ENCODE data around the gene GSK3A.

GSK3A gene

DNA sequence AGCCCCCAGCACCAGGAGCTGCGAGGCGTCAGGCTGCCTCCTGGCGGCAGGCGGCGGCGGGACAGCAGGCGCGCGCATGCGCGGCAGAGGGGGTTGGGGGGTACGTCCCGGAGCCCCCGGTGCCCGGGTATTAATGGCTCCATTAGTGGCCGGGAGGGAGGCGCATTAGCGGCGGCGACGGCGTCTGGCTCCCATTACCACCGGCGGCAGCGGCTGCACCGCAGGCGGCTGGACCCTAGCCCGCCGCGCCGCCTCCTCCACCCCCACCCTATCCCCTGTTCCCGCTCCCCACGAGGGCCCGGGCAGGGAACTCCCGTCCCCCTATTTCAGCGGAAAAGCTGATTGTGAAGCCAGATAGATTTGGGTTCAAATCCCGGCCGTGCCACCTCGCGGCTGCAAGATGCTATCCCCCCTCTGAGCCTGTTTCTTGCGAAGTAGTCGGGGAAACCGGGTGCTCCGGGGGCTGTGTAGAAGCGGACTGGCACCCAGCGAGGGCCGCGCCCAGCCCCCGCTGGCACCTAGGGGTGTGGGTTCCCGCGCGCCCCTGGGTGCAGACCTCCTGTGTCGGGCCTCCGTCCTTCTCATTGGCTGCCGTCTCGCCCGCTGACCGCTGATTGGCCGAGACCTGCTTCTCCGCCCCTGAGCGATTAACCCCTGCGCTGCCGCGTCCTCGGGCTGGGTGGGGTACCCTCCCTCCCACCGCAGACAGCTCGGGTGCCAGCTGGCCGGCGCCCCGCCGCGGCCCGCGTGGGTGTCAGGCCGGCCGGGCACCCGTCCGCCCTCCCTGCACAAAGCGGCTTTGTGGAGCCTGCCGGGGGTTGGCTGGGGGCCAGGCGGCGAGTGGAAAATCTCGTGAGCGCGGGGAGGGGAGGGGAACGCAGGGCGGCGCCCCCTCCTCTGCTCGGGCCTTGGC, 37.8 kb upstream of the GSK3A start:
- H3K27ac ChIP-seq (ENCODE audit: low read depth, low read length) = peak overlapping the region; percentile 68; the same call in 1 of the 2 replicates
- H3K36me3 ChIP-seq (ENCODE audit: insufficient read depth, low read length) = no peaks in the 10 kb centered on the region
- H3K27me3 ChIP-seq (ENCODE audit: insufficient read depth, low read length) = no peaks in the 10 kb centered on the region
- peak overlapping the region; percentile 77 for H3K4me3 ChIP-seq (ENCODE audit: low read length)
- under 1% methylated on average over 85 of the region's 89 CpGs for WGBS
- H3K9me3 ChIP-seq (ENCODE audit: insufficient read depth, low read depth, low read length) = no peaks in the 10 kb centered on the region
- no peak overlapping the region for H3K9ac ChIP-seq (ENCODE audit: low read depth, low read length)
- H3K4me1 ChIP-seq (ENCODE audit: insufficient read depth, low read length) = peaks cover 28% of the 10 kb centered on the region

DNA sequence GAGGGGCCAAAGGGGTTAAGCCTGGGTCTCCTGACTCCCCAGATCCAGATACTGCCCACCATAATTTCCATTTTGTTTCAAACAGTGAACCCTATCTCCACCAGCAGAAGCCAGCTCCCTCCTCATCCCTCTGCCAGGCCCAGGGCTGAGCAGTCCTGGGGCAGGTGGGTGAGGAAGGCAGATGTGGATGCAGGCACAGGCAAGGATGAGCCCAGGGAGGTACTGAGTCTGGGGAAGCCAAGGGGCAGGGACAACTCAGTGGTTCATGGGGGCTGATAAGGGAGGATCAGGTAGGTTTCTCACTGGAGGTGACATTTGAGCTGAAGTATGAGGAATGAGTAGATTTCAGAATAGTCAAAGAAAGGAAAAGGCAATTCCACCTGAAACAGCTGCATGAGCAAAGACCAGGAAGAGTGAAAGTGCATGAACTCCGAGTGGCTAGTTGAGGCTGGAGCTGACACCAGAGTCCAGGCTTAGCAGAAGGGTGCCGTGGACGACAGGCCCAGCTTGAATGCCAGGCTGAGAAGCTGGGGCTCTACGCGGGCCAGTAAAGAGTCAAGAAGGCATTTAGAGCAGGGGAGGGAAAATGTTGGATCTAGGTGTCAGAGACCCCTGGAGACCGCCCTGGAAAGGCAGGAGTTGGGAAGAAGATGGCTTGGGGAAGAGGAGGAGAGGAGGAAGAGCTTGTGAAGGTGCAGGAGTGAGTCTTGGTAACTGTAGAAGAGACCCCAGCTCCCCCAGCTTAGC, 36.9 kb upstream of the GSK3A start:
- no peak overlapping the region for H3K9ac ChIP-seq (ENCODE audit: low read depth, low read length)
- no peaks in the 10 kb centered on the region for H3K27me3 ChIP-seq (ENCODE audit: insufficient read depth, low read length)
- H3K27ac ChIP-seq (ENCODE audit: low read depth, low read length) = peak overlapping the region; percentile 47; the same call in 1 of the 2 replicates
- peaks cover 26% of the 10 kb centered on the region for H3K4me1 ChIP-seq (ENCODE audit: insufficient read depth, low read length)
- H3K9me3 ChIP-seq (ENCODE audit: insufficient read depth, low read depth, low read length) = no peaks in the 10 kb centered on the region
- peak overlapping the region; percentile 77 for H3K4me3 ChIP-seq (ENCODE audit: low read length)
- peaks cover 7% of the 10 kb centered on the region for H3K36me3 ChIP-seq (ENCODE audit: insufficient read depth, low read length)
- 38% methylated on average over 6 of the region's 6 CpGs for WGBS

DNA sequence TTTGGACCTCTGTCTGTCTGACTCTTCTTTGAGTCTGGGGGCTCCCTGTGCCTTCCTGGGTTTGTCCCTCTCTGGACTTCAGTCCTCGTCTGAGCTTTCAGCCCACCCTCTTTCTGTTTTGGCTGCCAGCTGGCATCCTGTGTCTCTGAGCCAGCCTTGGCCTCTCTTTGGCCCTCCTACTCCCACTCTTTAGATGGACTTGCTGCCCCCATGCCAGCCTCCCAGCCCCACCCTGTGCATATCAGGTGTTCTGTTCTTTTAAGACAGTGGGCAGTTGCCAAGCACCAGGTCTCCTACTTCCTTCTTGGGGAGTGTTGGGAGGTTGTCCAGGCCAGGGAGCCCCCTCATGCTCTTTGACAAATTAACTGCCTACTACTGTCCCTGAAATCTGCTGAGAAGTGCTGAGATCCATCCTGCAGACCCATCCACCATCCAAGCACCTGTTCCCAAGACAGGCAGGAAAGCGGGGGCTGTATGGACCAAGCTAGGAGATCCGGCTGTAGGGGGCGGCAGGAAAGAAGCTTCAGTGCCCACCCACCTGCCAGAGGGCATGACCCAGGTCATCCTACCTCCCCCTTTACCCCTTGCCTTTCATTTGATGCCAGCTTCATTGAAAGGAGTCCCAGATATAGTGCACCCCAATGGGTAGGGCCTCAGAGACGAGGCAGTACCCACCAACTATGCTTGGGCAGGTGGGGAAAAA, 36.2 kb upstream of the GSK3A start:
- no peak overlapping the region for H3K4me3 ChIP-seq (ENCODE audit: low read length)
- 94% methylated on average over 5 of the region's 5 CpGs for WGBS
- H3K9me3 ChIP-seq (ENCODE audit: insufficient read depth, low read depth, low read length) = no peaks in the 10 kb centered on the region
- H3K4me1 ChIP-seq (ENCODE audit: insufficient read depth, low read length) = peaks cover 26% of the 10 kb centered on the region
- H3K27me3 ChIP-seq (ENCODE audit: insufficient read depth, low read length) = no peaks in the 10 kb centered on the region
- H3K27ac ChIP-seq (ENCODE audit: low read depth, low read length) = no peak overlapping the region
- no peak overlapping the region for H3K9ac ChIP-seq (ENCODE audit: low read depth, low read length)
- peaks cover 10% of the 10 kb centered on the region for H3K36me3 ChIP-seq (ENCODE audit: insufficient read depth, low read length)

DNA sequence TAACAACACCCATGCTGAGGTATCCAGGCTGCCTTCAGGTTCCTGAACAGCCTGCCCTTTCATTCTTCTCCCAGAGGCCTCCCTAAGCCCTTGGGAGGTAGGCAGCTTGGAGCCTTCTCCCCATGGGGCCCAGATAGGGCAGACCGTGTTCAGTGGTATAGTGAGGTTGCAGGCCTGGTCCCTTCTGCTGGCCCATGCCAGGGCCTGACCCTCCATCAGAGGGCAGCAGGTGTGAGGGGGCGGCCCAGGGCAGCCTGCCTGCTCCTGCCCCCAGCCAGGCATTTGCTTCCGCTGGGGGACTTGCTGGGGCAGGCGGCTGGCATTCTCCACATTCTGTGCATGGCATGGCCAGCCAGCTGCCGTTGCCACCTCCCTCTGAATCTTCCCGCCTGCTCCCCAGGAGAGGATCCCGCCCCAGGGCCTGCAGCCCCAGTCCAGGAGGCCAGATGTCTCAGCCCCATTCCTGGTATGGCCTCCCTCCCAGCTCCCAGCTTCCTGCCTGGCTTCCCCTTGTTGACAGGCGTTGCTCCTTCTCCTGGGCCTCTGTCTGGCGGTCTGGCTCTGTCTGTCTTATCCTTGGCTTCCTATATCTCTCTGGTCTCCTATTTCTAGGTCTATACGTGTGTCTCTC, 35.5 kb upstream of the GSK3A start:
- no peaks in the 10 kb centered on the region for H3K9me3 ChIP-seq (ENCODE audit: insufficient read depth, low read depth, low read length)
- H3K4me3 ChIP-seq (ENCODE audit: low read length) = no peak overlapping the region
- H3K27ac ChIP-seq (ENCODE audit: low read depth, low read length) = no peak overlapping the region
- peaks cover 21% of the 10 kb centered on the region for H3K4me1 ChIP-seq (ENCODE audit: insufficient read depth, low read length)
- H3K27me3 ChIP-seq (ENCODE audit: insufficient read depth, low read length) = no peaks in the 10 kb centered on the region
- peaks cover 15% of the 10 kb centered on the region for H3K36me3 ChIP-seq (ENCODE audit: insufficient read depth, low read length)
- WGBS = 84% methylated on average over 10 of the region's 10 CpGs
- no peak overlapping the region for H3K9ac ChIP-seq (ENCODE audit: low read depth, low read length)

DNA sequence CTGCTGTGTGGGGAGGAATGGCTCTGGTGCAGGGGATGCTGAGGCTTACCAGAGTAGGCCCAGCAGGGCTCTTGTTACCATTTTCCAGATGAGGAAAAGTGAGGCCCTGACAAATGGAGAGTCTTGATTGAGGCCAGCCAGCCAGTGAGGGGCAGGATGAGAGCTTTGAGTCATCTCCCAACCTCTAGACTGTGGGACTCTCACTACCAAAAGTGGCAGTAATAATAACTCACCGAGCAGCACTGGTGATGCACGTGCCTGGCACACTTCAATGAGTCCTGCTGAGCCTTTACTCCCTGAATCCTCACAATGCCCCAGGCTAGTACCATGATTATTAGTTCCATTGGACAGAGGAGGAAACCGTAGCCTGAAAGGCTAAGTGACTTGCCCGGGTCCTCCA, 34.4 kb upstream of the GSK3A start:
- Histone ChIP-seq H3K27ac (ENCODE audit: low read depth, low read length) (no peak overlapping the region), H3K27me3 (ENCODE audit: insufficient read depth, low read length) (no peaks in the 10 kb centered on the region), H3K9me3 (ENCODE audit: insufficient read depth, low read depth, low read length) (no peaks in the 10 kb centered on the region), H3K36me3 (ENCODE audit: insufficient read depth, low read length) (peaks cover 15% of the 10 kb centered on the region), H3K4me3 (ENCODE audit: low read length) (no peak overlapping the region), H3K9ac (ENCODE audit: low read depth, low read length) (no peak overlapping the region), H3K4me1 (ENCODE audit: insufficient read depth, low read length) (peaks cover 12% of the 10 kb centered on the region)
- 87% methylated on average over 4 of the region's 4 CpGs for WGBS

DNA sequence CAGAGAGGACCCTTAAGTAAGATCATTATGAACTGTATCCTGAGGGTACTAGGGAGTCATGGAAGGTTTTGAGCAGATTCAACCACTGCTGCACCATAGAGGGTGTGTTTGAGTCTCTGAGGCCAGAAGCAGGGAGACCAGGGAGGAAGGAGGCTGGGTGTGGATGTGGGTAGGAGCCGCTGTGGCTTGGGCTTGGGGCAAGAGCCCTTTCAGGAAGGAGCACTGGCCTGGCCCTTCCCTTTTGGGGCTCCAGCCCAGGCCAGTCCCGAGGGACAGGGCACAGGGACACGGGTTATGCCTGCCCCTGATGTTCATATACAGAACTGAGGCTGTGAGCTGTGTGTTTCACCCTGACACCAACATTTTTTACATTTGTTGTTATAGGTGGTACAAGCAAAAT, 33.9 kb upstream of the GSK3A start:
- H3K4me3 ChIP-seq (ENCODE audit: low read length) = no peak overlapping the region
- no peaks in the 10 kb centered on the region for H3K27me3 ChIP-seq (ENCODE audit: insufficient read depth, low read length)
- 90% methylated on average over 3 of the region's 3 CpGs for WGBS
- no peaks in the 10 kb centered on the region for H3K9me3 ChIP-seq (ENCODE audit: insufficient read depth, low read depth, low read length)
- H3K4me1 ChIP-seq (ENCODE audit: insufficient read depth, low read length) = peaks cover 7% of the 10 kb centered on the region; the same call in 1 of the 2 replicates
- no peak overlapping the region for H3K9ac ChIP-seq (ENCODE audit: low read depth, low read length)
- no peak overlapping the region for H3K27ac ChIP-seq (ENCODE audit: low read depth, low read length)
- H3K36me3 ChIP-seq (ENCODE audit: insufficient read depth, low read length) = peaks cover 15% of the 10 kb centered on the region

DNA sequence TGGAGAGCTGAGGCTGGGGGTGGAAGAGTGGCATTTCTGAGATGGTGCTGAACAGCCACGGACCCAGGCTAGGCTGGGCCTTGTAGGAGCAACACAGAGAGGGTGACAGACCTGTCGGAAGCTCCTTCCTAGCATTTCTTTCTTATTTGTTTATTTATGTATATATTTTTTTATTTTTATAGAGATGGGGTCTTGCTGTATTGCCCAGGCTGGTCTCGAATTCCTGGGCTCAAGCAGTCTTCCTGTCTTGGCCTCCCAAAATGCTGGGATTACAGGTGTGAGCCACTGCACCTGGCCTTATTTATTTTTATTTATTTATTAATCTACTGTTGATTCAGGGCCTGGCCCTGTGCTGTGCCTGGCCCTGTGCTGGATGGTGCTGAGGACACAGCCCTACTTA, 33.1 kb upstream of the GSK3A start:
- Histone ChIP-seq H3K27ac (ENCODE audit: low read depth, low read length) (no peak overlapping the region), H3K9me3 (ENCODE audit: insufficient read depth, low read depth, low read length) (no peaks in the 10 kb centered on the region), H3K36me3 (ENCODE audit: insufficient read depth, low read length) (peaks cover 15% of the 10 kb centered on the region), H3K27me3 (ENCODE audit: insufficient read depth, low read length) (no peaks in the 10 kb centered on the region), H3K9ac (ENCODE audit: low read depth, low read length) (no peak overlapping the region), H3K4me1 (ENCODE audit: insufficient read depth, low read length) (peaks cover 8% of the 10 kb centered on the region; the same call in 1 of the 2 replicates), H3K4me3 (ENCODE audit: low read length) (no peak overlapping the region)
- WGBS = 65% methylated on average over 2 of the region's 3 CpGs

DNA sequence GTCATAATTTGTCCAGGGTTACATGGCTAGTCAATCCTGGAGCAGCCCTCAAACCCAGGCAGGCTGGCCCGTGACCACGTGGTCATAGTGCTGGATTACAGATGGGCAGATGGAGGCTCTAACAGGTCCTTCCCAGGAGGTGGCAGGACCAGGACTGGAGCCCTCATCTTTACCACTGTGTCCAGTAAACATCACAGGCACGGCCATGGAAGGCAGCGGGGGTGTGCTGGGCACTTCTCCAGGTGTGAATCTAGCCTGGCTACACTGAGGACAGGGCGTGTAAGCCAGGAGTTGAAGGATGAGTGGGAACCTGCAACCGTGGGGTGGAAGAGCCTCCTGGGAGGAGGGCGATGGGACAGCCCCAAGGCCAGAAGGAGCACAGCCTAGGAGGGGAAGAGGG, 32.7 kb upstream of the GSK3A start:
- H3K4me3 ChIP-seq (ENCODE audit: low read length) = no peak overlapping the region
- no peak overlapping the region for H3K27ac ChIP-seq (ENCODE audit: low read depth, low read length)
- H3K9me3 ChIP-seq (ENCODE audit: insufficient read depth, low read depth, low read length) = no peaks in the 10 kb centered on the region
- H3K4me1 ChIP-seq (ENCODE audit: insufficient read depth, low read length) = peaks cover 12% of the 10 kb centered on the region; the same call in 1 of the 2 replicates
- H3K27me3 ChIP-seq (ENCODE audit: insufficient read depth, low read length) = no peaks in the 10 kb centered on the region
- H3K9ac ChIP-seq (ENCODE audit: low read depth, low read length) = no peak overlapping the region
- peaks cover 15% of the 10 kb centered on the region for H3K36me3 ChIP-seq (ENCODE audit: insufficient read depth, low read length)
- 89% methylated on average over 7 of the region's 7 CpGs for WGBS

DNA sequence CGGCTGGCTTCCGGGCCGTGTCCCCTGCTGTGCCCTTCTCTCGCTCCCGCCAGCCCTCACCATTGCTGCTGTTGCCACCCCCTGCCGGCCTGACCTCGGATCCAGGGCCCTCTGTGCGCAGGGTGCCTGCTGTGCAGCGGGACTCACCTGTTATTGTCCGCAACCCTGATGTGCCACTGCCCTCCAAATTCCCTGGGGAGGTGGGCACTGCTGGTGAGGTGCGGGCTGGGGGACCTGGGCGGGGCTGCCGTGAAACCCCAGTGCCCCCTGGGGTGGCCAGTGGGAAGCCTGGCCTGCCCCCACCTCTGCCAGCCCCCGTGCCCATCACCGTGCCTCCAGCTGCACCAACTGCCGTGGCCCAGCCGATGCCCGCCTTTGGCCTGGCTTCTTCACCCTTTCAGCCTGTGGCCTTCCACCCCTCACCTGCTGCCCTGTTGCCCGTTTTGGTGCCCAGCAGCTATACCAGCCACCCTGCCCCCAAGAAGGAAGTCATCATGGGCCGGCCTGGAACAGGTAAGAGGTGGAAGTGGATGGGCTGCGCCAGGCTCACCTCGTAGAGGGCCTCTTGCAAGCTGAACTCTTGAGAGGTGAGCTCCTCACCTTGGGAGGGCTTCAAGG, 31.8 kb upstream of the GSK3A start:
- 93% methylated on average over 22 of the region's 22 CpGs for WGBS
- no peak overlapping the region for H3K9ac ChIP-seq (ENCODE audit: low read depth, low read length)
- peaks cover 14% of the 10 kb centered on the region; the same call in 1 of the 2 replicates for H3K4me1 ChIP-seq (ENCODE audit: insufficient read depth, low read length)

DNA sequence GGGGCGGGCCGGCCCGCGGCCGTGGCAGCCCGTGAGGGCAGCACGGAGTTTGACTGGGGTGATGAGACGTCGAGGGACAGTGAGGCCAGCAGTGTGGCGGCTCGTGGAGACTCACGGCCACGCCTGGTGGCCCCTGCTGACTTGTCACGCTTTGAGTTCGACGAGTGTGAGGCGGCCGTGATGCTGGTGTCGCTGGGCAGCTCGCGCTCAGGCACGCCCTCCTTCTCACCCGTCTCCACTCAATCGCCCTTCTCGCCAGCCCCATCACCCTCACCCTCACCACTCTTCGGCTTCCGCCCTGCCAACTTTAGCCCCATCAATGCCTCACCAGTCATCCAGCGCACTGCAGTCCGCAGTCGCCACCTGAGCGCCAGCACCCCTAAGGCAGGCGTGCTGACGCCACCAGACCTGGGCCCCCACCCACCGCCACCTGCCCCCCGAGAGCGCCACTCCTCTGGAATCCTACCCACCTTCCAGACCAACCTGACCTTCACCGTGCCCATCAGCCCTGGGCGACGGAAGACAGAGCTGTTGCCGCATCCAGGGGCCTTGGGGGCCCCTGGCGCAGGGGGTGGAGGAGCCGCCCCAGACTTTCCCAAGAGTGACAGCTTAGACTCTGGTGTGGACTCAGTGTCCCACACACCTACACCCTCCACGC, 31.1 kb upstream of the GSK3A start:
- H3K27me3 ChIP-seq (ENCODE audit: insufficient read depth, low read length) = no peaks in the 10 kb centered on the region
- WGBS = 96% methylated on average over 43 of the region's 43 CpGs
- no peak overlapping the region for H3K27ac ChIP-seq (ENCODE audit: low read depth, low read length)
- no peak overlapping the region for H3K9ac ChIP-seq (ENCODE audit: low read depth, low read length)
- H3K9me3 ChIP-seq (ENCODE audit: insufficient read depth, low read depth, low read length) = no peaks in the 10 kb centered on the region
- H3K36me3 ChIP-seq (ENCODE audit: insufficient read depth, low read length) = peaks cover 15% of the 10 kb centered on the region
- peaks cover 13% of the 10 kb centered on the region; the same call in 1 of the 2 replicates for H3K4me1 ChIP-seq (ENCODE audit: insufficient read depth, low read length)
- H3K4me3 ChIP-seq (ENCODE audit: low read length) = no peak overlapping the region

More for the DNA sequence above, 31.8 kb upstream of the GSK3A start:
- H3K4me3 ChIP-seq (ENCODE audit: low read length) = no peak overlapping the region
- no peaks in the 10 kb centered on the region for H3K27me3 ChIP-seq (ENCODE audit: insufficient read depth, low read length)
- H3K9me3 ChIP-seq (ENCODE audit: insufficient read depth, low read depth, low read length) = no peaks in the 10 kb centered on the region
- peaks cover 15% of the 10 kb centered on the region for H3K36me3 ChIP-seq (ENCODE audit: insufficient read depth, low read length)
- H3K27ac ChIP-seq (ENCODE audit: low read depth, low read length) = no peak overlapping the region

Measured in HUES64 (cell line).